Fibroblast of lung (primary cell): ENCODE results near the gene RXFP2. TPM values are rescaled to one million over a fixed set of nuclear protein-coding genes. Genes with fewer than 3 reads are reported as not detected.

ENCODE experiments used
- DNase-seq, 2 donors: peaks; one replicate each; pipeline versions ENCODE4 v3.0.0 to v3.0.0-alpha.2; 2010; ENCODE audit warnings: low read depth in 2 of 2
- H2AFZ ChIP-seq: 2 replicates; pipeline ENCODE4 v1.5.1; 2012; ENCODE audit warnings: low read length, control low read depth, inconsistent platforms
- H3K27ac ChIP-seq: 2 replicates; pipeline ENCODE4 v1.5.1; 2011; ENCODE audit warnings: low read length, control low read depth; ENCODE audit not compliant: insufficient read depth
- H3K27me3 ChIP-seq: 2 replicates; pipeline ENCODE4 v1.5.1; 2011; ENCODE audit warnings: mild to moderate bottlenecking, low read length; ENCODE audit not compliant: control insufficient read depth, insufficient read depth
- H3K36me3 ChIP-seq: 2 replicates; pipeline ENCODE4 v1.5.1; 2011; ENCODE audit warnings: low read length; ENCODE audit not compliant: control insufficient read depth, insufficient read depth
- H3K4me1 ChIP-seq: 2 replicates; pipeline ENCODE4 v1.5.1; 2011; ENCODE audit warnings: low read length; ENCODE audit not compliant: control insufficient read depth, insufficient read depth; ENCODE audit errors: extremely low read depth
- H3K4me2 ChIP-seq: 2 replicates; pipeline ENCODE4 v1.5.1; 2011; ENCODE audit warnings: low read length, control low read depth; ENCODE audit not compliant: insufficient read depth; ENCODE audit errors: extremely low read depth
- H3K4me3 ChIP-seq, 4 experiments: fragments of 200-600 bp in 1 of 4; sonication (generic) in 1 of 4; replicated peaks in 1 of 4; 2 replicates each; pipeline ENCODE4 v1.5.1; 2011 to 2016; ENCODE audit warnings: low read length in 4 of 4, low read depth in 3 of 4, mild to moderate bottlenecking in 3 of 4, control low read depth in 2 of 4, inconsistent platforms in 1 of 4, mixed read lengths in 1 of 4; ENCODE audit not compliant: insufficient read depth in 1 of 4; ENCODE audit errors: control extremely low read depth in 1 of 4
- H3K79me2 ChIP-seq: 2 replicates; pipeline ENCODE4 v1.5.1; 2012; ENCODE audit warnings: mild to moderate bottlenecking, low read length, inconsistent platforms; ENCODE audit not compliant: control insufficient read depth, insufficient read depth
- H3K9ac ChIP-seq: 2 replicates; pipeline ENCODE4 v1.5.1; 2011; ENCODE audit warnings: mild to moderate bottlenecking, low read length, control low read depth; ENCODE audit not compliant: insufficient read depth
- H3K9me3 ChIP-seq: 2 replicates; pipeline ENCODE4 v1.5.1; 2012; ENCODE audit warnings: low read depth, low read length; ENCODE audit not compliant: control insufficient read depth, insufficient read depth
- H4K20me1 ChIP-seq: 2 replicates; pipeline ENCODE4 v1.5.1; 2011; ENCODE audit warnings: low read length; ENCODE audit not compliant: control insufficient read depth, insufficient read depth; ENCODE audit errors: extremely low read depth
- CTCF ChIP-seq, 2 donors: IDR thresholded peaks in 1 of 2; conservative IDR thresholded peaks in 1 of 2; 1 replicate in 1 of 2; 2 replicates in 1 of 2; pipeline ENCODE4 v1.5.1; 2011 to 2012; ENCODE audit warnings: low read length in 2 of 2, control low read depth in 1 of 2, inconsistent platforms in 1 of 2, low read depth in 1 of 2, mild to moderate bottlenecking in 1 of 2
- EZH2 ChIP-seq: IDR thresholded peaks from 2 replicates; pipeline ENCODE4 v1.5.1; 2012; ENCODE audit warnings: low read length, control low read depth, mild to moderate bottlenecking; ENCODE audit errors: missing control alignments
- polyA plus RNA-seq, 2 donors: library from polyadenylated mRNA; depleted of rRNA in 1 of 2; stranded (reverse) in 1 of 2; unstranded in 1 of 2; fragments of >200 nt; gene quantifications; 2 replicates each; pipeline ENCODE4 v1.2.1, GENCODE V29; 2011 to 2012; ENCODE audit warnings: missing spikeins in 1 of 2
- total RNA-seq: library from RNA; depleted of rRNA; stranded (reverse); fragments of >200 nt; gene quantifications from 2 replicates; pipeline ENCODE4 v1.2.1, GENCODE V29; 2014

RXFP2 gene
- total and polyA plus RNA-seq, 2 donors (not counting 1 experiment from before 2014, with no cell fraction given) = not detected

- no peaks in the 10 kb centered on the region for H4K20me1 ChIP-seq
Observed at GRCh38 chr13:31719214-31719613, 20.1 kb upstream of the RXFP2 start.

GRCh38 chr13:31722673-31723072 lies 16.7 kb upstream of the RXFP2 start:
- DNase-seq = peak; percentile 11 to 12
- Histone ChIP-seq H3K36me3 (no peaks in the 10 kb centered on the region), H3K4me3 (no peak overlapping the region), H4K20me1 (no peaks in the 10 kb centered on the region), H3K9ac (no peak overlapping the region), H3K9me3 (no peaks in the 10 kb centered on the region), H3K27ac (no peak overlapping the region), H3K4me2 (no peak overlapping the region), H3K27me3 (no peaks in the 10 kb centered on the region), H3K4me1 (no peaks in the 10 kb centered on the region), H2AFZ (no peak overlapping the region), H3K79me2 (no peaks in the 10 kb centered on the region)
- TF ChIP-seq EZH2 (no peak), CTCF (conservative IDR thresholded peaks at IDR 0.05 in 1 of 2, IDR thresholded peaks at IDR 0.05 in 1 of 2; ENCODE audit: low read depth in 1 of 2, low read length in 2 of 2) (no peak)

More at GRCh38 chr13:31719214-31719613, 20.1 kb upstream of the RXFP2 start:
- H3K79me2 ChIP-seq = no peaks in the 10 kb centered on the region
- H3K4me2 ChIP-seq = no peak overlapping the region
- no peak overlapping the region for H3K27ac ChIP-seq
- H3K27me3 ChIP-seq = peaks cover 2% of the 10 kb centered on the region
- H3K36me3 ChIP-seq = no peaks in the 10 kb centered on the region
- no peak for DNase-seq
- TF ChIP-seq EZH2 (no peak), CTCF (conservative IDR thresholded peaks at IDR 0.05 in 1 of 2, IDR thresholded peaks at IDR 0.05 in 1 of 2; ENCODE audit: low read depth in 1 of 2, low read length in 2 of 2) (no peak)
- no peak overlapping the region for H3K4me3 ChIP-seq
- no peak overlapping the region for H2AFZ ChIP-seq
- H3K4me1 ChIP-seq = no peaks in the 10 kb centered on the region
- no peak overlapping the region for H3K9ac ChIP-seq
- no peaks in the 10 kb centered on the region for H3K9me3 ChIP-seq

- Histone ChIP-seq H3K4me2 (no peak overlapping the region), H4K20me1 (no peaks in the 10 kb centered on the region), H2AFZ (no peak overlapping the region), H3K9ac (no peak overlapping the region), H3K27ac (no peak overlapping the region), H3K4me3 (no peak overlapping the region), H3K4me1 (no peaks in the 10 kb centered on the region), H3K36me3 (no peaks in the 10 kb centered on the region), H3K27me3 (no peaks in the 10 kb centered on the region), H3K9me3 (no peaks in the 10 kb centered on the region), H3K79me2 (no peaks in the 10 kb centered on the region)
- peak in 1 of 2 donors; percentile 25 for DNase-seq
- TF ChIP-seq EZH2 (no peak), CTCF (conservative IDR thresholded peaks at IDR 0.05 in 1 of 2, IDR thresholded peaks at IDR 0.05 in 1 of 2; ENCODE audit: low read depth in 1 of 2, low read length in 2 of 2) (no peak)
Observed at GRCh38 chr13:31725841-31726240, 13.5 kb upstream of the RXFP2 start.
